ENCODE data around the gene GLMP.

The GLMP gene

GRCh38 chr1:156247460-156248322 lies 47.8 kb downstream of the GLMP start, which contains the start of gene PAQR6:
Gene PAQR6, minus strand, starts transcription at chr1:156248056. Its CDS starts 1,325 bp downstream, at chr1:156246731.
- no peak for DNase-seq

DNA sequence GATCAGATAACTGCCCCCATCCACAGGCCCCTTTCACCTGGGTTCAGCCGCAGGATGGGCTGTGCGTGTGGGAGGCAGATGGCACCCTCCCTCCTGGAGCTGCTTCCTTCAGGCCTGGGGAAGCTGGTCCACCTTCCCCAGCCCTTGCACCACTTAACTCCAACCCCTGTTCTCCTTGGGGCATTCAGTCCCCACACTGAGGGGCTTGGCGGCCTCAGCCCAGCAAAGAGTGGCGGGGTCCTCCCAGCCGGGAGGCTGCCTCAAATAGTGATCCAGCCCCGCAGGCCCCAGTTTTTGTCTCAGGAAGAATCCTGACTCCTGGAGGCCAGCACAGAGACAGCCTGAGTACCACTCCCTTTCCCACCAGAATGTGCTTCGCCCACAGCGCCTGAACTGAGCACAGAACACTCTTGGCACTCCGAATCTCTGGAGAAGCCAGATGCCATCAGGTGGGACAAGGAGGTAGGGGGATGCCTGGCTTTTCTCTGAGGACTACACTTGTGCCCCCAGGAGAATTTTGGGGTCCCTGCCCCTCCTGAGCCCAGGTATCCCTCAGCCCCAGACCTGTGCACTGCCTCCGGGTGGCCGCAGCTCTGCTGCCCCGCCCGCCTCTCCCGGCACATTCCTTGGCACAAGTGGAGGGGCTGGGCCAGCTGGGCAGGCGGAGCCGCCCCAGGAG lies 48.6 kb downstream of the GLMP start:
- no peak for DNase-seq

GRCh38 chr1:156246241-156246780 lies 49.2 kb downstream of the GLMP start:
- no peak for DNase-seq

GRCh38 chr1:156245451-156246232 lies 49.8 kb downstream of the GLMP start:
- no peak for DNase-seq

DNA sequence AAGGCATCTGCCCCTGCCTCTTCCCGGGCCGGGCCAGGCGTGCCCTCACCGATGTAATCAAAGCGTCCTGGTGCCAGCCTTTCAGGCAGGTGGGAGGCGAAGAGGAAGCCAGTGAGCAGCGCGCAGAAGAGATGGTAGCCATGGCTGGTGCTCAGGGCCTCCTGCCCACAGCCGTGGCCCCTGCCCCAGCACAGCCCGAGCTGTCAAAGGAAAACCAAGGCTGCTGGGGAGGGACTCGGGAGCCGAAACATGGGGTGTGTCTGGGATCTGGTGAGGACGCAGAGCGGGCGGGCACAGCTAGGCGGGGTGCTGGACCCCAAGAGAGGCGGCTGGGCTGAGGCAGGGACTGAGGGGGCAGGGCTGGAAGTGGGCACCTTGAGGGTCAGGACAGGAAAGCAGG lies 50.8 kb downstream of the GLMP start:
- DNase-seq = no peak

- DNase-seq = no peak
These were observed 51.4 kb downstream of the GLMP start for GRCh38 chr1:156244126-156244525.

GRCh38 chr1:156242738-156243137 lies 52.7 kb downstream of the GLMP start:
- no peak for DNase-seq
